HG02571 (cell line): ENCODE data around the gene DHX34.
"Not testable (repeated sequence)": the region's sequence is repeated elsewhere in the genome, so short reads cannot be mapped to it uniquely, and the experiment has no call there.

Source experiments
- ATAC-seq: cut with Tn5 transposase; IDR thresholded peaks from one replicate; pipeline ENCODE4 v1.9.1; 2021; ENCODE audit warnings: mild to moderate bottlenecking, moderate library complexity; ENCODE audit not compliant: unreplicated experiment

The DHX34 gene, protein sequence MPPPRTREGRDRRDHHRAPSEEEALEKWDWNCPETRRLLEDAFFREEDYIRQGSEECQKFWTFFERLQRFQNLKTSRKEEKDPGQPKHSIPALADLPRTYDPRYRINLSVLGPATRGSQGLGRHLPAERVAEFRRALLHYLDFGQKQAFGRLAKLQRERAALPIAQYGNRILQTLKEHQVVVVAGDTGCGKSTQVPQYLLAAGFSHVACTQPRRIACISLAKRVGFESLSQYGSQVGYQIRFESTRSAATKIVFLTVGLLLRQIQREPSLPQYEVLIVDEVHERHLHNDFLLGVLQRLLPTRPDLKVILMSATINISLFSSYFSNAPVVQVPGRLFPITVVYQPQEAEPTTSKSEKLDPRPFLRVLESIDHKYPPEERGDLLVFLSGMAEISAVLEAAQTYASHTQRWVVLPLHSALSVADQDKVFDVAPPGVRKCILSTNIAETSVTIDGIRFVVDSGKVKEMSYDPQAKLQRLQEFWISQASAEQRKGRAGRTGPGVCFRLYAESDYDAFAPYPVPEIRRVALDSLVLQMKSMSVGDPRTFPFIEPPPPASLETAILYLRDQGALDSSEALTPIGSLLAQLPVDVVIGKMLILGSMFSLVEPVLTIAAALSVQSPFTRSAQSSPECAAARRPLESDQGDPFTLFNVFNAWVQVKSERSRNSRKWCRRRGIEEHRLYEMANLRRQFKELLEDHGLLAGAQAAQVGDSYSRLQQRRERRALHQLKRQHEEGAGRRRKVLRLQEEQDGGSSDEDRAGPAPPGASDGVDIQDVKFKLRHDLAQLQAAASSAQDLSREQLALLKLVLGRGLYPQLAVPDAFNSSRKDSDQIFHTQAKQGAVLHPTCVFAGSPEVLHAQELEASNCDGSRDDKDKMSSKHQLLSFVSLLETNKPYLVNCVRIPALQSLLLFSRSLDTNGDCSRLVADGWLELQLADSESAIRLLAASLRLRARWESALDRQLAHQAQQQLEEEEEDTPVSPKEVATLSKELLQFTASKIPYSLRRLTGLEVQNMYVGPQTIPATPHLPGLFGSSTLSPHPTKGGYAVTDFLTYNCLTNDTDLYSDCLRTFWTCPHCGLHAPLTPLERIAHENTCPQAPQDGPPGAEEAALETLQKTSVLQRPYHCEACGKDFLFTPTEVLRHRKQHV

DNA sequence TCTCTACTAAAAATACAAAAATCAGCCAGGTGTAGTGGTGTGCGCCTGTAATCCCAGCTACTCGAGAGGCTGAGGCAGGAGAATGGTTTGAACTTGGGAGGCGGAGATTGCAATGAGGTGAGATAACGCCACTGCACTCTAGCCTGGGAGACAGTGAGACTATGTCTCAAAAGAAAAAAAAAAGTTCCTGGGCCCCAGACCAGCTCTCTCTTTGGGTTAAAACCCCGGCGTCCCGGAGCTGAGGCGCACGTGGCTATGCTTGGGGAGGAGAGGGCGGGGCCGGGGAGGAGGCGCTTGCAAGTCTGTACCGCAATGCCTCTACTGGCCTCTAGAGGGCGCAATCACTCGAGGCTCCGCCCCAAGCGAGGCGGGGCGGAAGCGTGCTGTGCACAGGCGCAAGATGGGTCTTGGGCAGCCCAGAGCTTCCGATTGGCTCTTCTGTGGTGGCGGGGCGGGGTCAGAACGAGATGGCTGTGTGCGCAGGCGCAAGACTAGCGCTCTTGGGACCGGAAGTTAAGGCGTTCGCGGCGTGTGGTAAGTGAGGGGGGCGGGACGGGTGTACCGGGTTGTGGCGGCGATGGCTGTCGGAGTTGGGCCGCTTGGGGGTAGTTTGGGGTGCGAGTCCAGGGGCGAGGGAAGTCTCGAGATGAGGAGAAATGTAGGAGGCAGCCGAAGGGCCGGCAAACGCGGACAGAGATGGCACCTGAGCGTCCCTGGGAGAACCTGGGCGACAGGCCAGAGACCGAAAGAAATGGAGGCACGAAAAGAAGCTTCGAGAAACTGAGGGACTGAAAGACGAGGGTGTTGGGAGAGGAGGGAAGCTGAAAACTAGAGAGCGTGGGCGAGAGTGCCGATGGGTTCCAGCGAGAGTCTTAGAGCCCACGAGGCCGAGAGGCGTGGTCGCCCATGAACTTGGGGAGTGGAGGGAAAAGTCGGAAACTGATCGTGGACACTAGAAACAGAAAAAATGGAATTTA, at the start of gene DHX34:
Gene DHX34 (plus strand): TSS at position 497 of the 977 bp plus-strand sequence. CDS start 3,716 bp downstream, outside the sequence.
- peak; percentile 96 for ATAC-seq

DNA sequence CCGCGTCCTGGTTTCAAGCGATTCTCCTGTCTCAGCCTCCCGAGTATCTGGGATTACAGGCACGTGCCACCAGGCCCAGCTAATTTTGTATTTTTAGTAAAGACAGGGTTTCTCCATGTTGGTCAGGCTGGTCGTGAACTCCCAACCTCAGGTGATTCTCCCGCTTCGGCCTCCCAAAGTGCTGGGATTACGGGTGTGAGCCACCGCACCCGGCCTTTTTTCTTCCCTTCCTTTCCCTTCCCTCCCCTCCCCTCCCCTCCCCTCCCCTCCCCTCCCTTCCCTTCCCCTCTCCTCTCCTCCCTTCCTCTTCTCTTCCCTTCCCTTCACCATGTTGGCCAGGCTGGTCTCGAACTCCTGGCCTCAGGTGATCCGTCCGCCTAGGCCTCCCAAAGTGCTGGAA, 48.2 kb upstream of the DHX34 start:
- ATAC-seq = not testable (repeated sequence)

DNA sequence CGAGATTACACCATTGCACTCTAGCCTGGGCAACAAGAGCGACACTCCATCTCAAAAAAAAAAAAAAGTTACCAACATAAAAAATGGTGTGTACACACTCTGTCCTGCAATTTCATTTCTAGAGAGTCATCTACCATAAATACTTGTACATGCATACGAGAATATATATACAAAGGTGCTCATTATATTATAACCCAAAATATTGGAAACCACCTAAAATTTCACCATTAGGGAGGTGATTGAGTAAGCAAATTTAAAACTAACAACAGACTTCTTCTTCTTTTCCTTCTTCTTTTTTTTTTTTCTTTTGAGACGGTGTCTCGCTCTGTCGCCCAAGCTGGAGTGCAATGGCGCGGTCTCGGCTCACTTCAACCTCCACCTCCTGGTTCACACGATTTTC, 46.9 kb upstream of the DHX34 start:
- no peak for ATAC-seq

DNA sequence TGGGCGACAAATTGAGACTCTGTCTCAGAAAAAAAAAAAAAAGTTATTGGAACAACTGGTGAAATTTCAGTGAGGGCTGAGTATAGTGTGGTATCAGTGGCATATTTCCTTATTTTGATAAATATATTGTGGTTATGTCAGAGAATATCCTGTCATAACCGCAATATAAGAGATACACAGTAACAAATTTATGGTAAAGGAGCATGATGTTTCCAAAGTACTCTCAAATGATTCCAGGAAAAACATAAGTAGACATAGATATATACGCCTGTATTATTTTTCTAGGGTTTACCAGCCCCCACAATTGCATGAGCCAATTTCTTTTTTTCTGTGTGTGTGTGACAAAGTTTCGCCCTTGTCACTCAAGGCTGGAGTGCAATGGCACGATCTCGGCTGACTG, 45.1 kb upstream of the DHX34 start:
- no peak for ATAC-seq

DNA sequence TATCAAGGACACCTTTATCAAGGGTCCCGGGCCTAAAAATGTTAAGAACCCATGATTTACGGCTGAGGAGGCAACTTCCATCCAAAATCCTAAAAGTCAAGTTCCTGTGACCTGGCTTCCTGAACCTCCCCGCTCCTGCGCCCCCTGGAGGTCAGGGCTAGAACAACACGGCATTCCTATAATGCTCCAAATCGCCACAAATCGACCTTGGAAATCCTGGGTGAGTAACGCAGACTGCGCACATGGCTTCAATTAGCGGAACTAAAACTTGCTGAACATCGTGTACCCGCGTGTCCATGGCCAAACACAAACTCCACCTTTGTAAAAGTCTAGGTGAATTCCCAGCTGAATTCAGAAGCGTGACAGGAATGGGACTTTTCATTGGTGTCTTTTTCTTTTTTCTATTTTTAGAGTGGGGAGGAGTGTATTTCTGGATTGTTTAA, 43.8 kb upstream of the DHX34 start:
- no peak for ATAC-seq

DNA sequence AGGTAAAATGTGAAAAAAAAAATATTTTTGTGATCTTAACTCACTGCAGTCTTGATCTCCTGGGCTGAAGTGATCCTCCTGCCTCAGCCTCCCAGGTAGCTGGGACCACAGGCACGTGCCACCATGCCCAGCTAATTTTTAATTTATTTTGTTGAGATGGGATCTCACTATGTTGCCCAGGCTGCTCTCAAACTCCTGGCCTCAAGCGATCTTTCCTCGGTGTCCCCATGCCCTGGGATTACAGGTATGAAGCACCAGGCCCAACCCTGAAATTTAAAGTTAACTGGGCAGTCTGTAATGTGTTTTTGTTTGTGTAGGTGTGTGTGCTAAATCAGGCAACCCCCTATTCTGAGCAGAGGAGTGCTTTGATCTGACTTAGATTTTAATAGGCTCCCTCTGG, 42.8 kb upstream of the DHX34 start:
- no peak for ATAC-seq

DNA sequence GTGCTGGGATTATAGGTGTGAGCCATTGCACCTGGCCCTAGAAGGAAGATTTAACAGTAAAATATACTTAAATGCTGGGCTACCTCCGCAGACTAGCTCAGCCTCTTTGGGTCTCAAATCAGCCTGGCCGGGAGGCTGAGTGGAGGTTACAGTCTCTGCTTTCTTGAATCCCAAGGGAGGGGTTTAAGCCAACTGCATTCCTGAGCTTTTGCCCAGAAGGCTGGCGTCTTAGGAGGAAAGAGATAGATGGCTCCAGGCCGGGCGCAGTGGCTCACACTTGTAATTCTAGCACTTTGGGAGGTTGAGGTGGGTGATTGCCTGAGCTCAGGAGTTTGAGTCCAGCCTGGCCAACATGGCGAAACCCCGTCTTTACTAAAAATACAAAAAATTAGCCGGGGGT, 40.1 kb upstream of the DHX34 start:
- no peak for ATAC-seq

DNA sequence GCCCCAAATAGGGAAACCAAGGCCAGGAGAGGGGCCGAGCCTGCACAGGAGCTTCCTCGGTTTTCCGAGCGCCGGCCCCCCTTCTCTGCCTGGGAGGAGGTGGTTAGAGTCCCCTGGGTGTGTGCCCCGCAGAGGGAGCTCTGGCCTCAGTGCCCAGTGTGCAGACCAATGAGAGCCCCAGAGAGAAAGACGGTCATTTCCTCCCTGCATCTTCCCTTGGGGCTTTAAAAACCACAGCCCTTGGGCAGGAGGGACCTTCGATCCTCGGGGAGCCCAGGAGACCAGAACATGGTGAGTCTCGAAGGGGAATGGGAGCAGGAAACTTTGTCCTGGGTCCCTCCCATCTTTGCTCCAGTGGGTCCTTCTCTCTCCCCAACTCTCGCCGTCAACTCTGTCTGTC, 39.5 kb upstream of the DHX34 start, which contains the start of gene C5AR1:
Gene C5AR1 (plus strand): TSS at position 254 of the 400 bp plus-strand sequence. CDS start 35 bp downstream, at position 289.
- ATAC-seq = no peak

DNA sequence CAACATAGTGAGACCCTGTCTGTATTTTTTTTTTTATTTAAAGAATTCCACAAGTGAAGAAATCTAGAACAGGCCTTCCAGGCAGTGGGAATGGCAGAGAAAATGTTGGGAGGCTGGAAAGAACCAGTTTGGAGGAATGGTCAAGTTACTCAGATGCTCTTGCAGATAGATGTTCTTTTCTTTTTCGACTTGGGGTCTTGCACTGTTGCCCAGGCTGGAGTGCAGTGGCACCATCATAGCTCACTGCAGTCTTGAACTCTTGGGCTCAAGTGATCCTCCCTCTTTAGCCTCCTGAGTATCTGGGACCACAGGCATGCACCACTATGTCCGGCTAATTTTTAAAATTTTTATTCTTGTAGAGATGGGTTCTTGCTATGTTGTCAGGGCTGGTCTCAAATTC, 38.8 kb upstream of the DHX34 start:
- ATAC-seq = no peak

DNA sequence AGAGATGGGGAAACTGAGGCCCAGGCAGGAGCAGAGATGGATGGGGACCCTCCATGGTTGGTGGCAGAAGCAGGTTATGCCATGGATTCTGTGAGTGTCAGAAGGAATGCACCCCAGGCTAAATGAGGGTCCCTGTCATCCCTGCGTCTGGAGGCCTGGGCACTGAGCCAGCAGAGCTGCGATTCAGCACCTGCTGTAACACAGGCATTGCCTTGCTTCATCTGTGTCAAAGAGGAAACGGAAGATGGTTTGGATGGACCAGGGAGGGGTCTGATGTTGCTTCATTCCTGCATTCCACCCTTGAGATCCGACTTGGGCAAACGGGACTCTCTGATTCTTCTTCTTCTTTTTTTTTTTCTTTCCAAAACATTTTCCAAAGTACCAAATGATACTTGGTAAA, 38.3 kb upstream of the DHX34 start:
- ATAC-seq = no peak

DNA sequence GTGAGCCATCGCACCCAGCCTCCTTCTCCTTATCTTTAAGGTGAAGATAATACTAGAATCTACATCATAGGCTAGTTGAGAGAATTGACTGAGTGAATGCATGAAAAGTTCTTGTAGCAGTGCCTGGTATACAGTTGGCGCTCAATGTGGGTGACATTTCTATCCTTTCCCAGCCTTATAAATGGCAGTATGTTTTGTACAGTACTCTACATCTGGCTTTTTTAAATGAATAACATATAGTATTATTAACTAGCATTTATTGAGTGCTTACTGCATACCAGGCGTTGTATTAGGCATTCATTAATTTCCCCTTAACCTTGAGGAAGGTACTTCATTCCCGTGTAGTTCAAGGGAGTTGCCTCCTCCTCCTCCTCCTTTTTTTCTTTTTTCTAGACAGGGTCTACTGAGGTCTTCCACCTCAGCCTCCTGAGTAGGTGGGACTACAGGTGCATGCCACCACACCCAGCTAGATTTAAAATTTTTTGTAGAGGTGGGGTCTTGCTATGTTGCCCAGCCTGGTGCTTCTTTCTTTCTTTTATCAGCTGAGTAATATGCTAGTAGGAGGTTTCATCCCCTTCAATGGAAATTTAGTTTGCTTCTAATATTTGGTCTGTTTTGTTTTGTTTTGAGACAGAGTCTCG, 36.6 kb upstream of the DHX34 start:
- ATAC-seq = no peak

DNA sequence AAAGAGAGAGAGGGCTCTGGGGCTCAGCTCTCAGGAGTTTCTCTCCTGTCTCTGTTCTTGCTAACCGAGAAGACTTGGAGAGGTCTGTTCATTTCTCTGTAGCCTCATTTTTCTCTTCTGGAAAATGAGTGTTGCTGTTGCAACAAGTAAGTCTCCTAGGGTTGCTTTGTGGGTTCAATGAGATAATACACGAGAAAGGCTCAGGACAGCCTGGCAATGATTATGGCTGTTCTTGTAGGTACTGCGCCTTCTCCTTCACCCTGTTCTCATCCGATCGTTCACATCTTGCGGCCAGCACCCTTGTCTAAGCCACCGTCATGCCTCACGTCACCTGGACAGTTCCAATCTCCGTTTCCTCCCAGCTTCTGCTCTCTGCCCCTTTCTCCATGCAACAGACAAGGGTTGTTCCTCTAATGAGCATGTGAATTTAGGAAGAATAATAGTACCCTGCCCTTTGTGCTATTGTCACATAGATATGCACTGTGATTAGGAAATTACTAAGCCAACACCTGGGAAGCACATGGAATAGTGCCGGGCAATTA, 35.3 kb upstream of the DHX34 start:
- ATAC-seq = no peak

DNA sequence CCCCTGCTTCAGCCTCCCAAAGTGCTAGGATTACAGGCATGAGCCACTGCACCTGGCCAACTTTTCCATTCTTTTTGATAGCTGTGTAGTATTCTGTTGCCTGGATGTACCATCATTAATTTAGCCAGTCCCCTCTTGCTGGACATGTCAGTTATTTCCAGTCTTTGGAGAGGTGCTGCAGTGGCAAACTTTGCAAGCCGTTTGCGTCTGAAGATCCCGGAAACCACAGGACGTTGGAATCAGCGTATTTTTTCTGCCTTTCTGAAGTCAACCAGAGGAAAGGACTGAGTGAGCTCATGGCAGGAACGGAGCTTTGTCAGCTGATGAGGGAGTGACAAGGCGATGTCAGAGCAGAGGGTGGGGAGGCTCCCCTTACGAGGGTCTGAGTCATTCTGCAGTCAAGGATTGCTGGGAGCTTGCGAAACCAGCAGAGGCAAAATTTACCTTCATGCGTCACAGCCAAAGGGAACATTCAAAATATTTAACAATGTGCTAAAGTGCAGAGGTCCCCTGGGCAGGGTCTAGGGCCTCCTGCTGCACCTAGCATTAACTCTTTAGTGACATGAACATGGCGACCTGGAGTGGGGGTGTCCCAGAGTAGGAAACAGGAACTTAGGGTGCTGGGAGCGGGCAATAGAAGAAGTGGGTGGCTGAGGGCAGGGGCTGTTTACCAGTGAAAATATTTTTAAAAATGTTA, 33.8 kb upstream of the DHX34 start:
- ATAC-seq = no peak

DNA sequence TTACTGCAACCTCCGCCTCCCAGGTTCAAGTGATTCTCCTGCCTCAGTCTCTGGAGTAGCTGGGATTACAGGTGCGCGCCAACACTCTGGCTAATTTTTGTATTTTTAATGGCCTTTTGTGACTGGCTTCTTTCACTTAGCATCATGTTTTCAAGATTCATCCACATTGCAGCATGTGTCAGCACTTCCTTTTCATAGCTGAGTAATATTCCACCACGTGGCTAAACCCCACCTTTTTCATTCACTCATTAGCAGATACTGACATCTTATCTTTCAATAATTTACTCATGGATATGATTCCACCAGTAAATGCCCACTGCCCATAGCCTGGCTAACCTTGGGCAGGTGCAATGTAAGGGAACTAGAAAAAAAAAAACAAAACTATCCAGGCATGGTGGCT, 32.6 kb upstream of the DHX34 start:
- no peak for ATAC-seq

DNA sequence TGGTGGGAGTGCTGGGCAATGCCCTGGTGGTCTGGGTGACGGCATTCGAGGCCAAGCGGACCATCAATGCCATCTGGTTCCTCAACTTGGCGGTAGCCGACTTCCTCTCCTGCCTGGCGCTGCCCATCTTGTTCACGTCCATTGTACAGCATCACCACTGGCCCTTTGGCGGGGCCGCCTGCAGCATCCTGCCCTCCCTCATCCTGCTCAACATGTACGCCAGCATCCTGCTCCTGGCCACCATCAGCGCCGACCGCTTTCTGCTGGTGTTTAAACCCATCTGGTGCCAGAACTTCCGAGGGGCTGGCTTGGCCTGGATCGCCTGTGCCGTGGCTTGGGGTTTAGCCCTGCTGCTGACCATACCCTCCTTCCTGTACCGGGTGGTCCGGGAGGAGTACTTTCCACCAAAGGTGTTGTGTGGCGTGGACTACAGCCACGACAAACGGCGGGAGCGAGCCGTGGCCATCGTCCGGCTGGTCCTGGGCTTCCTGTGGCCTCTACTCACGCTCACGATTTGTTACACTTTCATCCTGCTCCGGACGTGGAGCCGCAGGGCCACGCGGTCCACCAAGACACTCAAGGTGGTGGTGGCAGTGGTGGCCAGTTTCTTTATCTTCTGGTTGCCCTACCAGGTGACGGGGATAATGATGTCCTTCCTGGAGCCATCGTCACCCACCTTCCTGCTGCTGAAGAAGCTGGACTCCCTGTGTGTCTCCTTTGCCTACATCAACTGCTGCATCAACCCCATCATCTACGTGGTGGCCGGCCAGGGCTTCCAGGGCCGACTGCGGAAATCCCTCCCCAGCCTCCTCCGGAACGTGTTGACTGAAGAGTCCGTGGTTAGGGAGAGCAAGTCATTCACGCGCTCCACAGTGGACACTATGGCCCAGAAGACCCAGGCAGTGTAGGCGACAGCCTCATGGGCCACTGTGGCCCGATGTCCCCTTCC, 28.9 kb upstream of the DHX34 start:
- no peak for ATAC-seq

DNA sequence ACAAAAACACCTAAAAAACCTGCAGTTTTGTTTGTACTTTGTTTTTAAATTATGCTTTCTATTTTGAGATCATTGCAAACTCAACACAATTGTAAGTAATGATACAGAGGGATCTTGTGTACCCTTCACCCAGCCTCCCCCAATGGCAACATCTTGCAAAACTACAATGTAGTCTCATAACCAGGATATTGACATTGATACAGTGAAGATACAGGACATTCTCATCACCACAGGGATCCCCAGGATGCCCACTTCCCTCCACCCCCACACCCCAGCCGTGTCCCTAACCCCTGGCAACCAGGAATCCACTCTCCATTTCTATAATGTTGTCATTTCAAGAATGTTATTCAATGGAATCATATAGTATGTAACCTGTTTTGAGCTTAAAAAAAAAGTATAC, 27.5 kb upstream of the DHX34 start:
- no peak for ATAC-seq

DNA sequence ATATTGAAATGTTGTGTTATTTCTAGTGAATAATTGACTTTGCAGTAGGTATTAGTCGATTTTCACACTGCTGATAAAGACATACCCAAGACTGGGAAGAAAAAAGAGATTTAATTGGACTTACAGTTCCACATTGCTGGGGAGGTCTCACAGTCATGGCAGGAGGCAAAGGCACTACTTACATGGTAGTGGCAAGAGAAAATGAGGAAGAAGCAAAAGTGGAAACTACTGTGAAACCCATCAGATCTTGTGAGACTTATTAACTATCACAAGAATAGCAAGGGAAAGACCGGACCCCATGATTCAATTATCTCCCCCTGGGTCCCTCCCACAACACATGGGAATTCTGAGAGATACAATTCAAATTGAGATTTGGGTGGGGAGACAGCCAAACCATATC, 27.1 kb upstream of the DHX34 start:
- no peak for ATAC-seq

DNA sequence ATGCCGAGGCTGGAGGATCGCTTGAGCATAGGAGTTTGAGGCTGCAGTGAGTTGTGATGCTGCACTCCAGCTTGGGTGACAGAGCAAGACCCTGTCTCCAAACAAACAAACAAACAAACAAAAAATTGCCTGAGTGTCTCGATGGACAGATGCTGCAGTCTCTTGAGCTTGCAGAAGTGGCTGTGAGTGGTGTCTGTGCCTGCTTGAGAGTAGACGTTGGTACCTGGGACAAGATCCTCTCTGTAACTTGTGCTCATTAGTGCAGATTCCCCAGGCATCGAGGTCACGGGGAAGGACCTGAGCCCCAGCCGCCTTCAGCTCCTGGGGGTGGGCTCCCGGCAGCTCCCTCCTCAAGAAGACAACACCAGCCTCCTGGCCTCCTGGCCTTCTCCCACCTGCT, 25.7 kb upstream of the DHX34 start:
- ATAC-seq = no peak
